ENCODE measurements around the gene DOCK4.

- TF ChIP-seq CTCF (IDR thresholded peaks at IDR 0.05; ENCODE audit: control extremely low read depth in 1 of 3, insufficient read depth in 1 of 3, low read depth in 1 of 3, low read length in 3 of 3) (no peak), ZNF274 (IDR thresholded peaks at IDR 0.05; ENCODE audit: borderline replicate concordance, extremely low read depth, low read length) (no peak), TAF1 (IDR thresholded peaks at IDR 0.05; ENCODE audit: low read depth, low read length) (no peak), MAX (IDR thresholded peaks at IDR 0.05) (no peak), MAFK (IDR thresholded peaks at IDR 0.05; ENCODE audit: low read depth, low read length) (no peak), SIN3A (conservative IDR thresholded peaks at IDR 0.05 in 1 of 2, IDR thresholded peaks at IDR 0.05 in 1 of 2; ENCODE audit: low read depth in 1 of 2, low read length in 2 of 2) (no peak), RAD21 (IDR thresholded peaks at IDR 0.05 in 1 of 2, conservative IDR thresholded peaks at IDR 0.05 in 1 of 2; ENCODE audit: low read depth in 2 of 2, low read length in 2 of 2) (no peak), USF2 (IDR thresholded peaks at IDR 0.05; ENCODE audit: low read length) (no peak), YY1 (IDR thresholded peaks at IDR 0.05; ENCODE audit: low read depth, low read length) (no peak), GABPA (IDR thresholded peaks at IDR 0.05; ENCODE audit: borderline replicate concordance, insufficient read depth, low read length) (no peak), SRF (IDR thresholded peaks at IDR 0.05; ENCODE audit: low read depth, low read length) (no peak), KDM4A (IDR thresholded peaks at IDR 0.05; ENCODE audit: low read depth, low read length, severe bottlenecking) (no peak), EZH2 (IDR thresholded peaks at IDR 0.05; ENCODE audit: low read depth, low read length, severe bottlenecking) (no peak), SUZ12 (IDR thresholded peaks at IDR 0.05; ENCODE audit: low read length) (no peak)
Measured at GRCh38 chr7:111839261-111839660, 366.9 kb downstream of the DOCK4 start.

Measured in H1 (cell line).